HT1080 (cell line): ENCODE results near the gene TNRC18. TPM values are rescaled to one million over a fixed set of nuclear protein-coding genes. Genes with fewer than 3 reads are reported as not detected.

Experiments used
- DNase-seq: peaks from one replicate; pipeline ENCODE4 v3.0.0-alpha.2; 2015; ENCODE audit warnings: low read depth
- total RNA-seq: library from RNA; depleted of rRNA; stranded (reverse); fragments of >200 nt; shearing (Covaris generic); gene quantifications from 2 replicates; pipeline ENCODE4 v1.2.3, GENCODE V29; 2014

The TNRC18 gene
- total RNA-seq, 1 experiment from 2014 or later = 36.2 TPM

DNA sequence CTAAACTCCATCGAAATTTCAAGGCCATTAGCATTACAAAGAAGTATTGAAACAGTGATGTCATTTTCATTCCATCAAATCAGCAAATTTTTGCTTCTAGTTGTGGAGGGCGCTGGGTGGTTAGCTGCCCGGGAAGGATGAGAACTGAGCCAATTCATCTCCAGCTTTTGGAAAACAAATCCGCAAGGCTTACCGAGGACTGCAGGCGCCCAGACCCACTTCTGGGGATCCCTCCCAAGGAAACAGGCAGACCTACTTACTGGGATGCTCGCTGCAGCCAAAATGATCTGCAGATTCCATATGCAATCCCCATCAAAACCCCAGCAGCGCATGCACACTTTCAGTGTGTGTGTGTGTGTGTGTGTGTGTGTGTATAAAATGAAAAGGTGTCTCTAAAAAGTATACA is 19.2 kb downstream of the TNRC18 start:
- no peak for DNase-seq

DNA sequence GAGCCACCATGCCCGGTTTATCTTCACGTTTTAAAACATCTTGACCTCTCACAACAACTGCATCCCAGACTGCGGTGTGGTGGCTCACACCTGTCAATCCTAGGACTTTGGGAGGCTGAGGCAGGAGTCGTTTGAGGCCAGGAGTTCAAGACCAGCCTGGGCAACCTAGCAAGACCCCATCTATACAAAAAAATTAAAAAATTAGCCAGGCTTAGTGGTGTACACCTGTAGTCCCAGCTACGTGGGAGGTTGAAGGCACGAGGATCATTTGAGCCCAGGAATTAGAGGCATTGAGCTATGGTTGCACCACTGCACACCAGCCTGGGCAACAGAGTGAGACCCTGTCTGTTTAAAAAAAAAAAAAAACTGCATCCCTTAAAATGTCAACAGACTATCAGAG is 20.2 kb downstream of the TNRC18 start:
- no peak for DNase-seq

GRCh38 chr7:5397736-5398135 is 25.9 kb downstream of the TNRC18 start:
- no peak for DNase-seq

GRCh38 chr7:5396999-5397663 is 26.5 kb downstream of the TNRC18 start:
- DNase-seq = peak; percentile 99

DNA sequence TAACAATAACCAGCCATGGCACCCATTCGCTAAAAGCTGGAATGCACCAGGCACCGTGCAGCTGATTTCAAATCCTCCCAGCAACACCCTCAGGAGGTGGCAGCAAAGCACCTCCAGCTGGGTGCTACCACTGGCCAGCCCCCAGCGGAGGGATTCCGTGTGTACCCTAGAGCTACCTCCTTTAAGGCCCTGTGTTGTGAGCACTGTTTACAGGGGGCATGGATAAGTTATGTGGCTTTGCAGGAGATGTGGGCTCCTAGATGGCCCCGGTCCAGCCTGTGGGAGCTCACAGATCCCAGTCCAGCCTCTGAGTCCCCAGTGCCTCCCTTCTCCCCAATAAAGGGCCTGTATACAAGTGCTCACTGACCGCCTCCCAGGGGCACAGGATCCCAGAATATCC is 27.1 kb downstream of the TNRC18 start:
- peak; percentile 72 for DNase-seq

DNA sequence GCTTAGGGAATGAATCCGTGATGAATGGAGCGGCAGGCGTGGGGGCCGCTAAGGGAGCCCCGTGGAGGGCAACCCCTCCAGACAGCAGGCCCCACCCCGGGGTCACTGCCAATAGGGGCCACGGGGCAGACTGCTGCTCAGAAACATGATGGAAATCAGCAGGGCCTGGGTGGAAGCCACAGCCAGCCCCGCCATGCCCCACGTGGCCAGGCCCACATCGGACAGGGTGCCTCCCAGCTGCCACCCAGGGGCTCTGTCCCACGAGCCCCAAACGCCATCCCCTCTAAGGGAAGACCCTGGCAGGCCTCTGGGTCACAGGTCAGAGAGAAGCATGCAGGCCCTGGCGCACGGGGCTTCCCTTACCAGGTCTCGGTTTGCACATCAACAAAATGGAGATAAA is 28.4 kb downstream of the TNRC18 start:
- no peak for DNase-seq

- no peak for DNase-seq
Measured at GRCh38 chr7:5394264-5395105, 29.1 kb downstream of the TNRC18 start.

- DNase-seq = no peak
Measured at GRCh38 chr7:5393748-5394147, 29.9 kb downstream of the TNRC18 start.

DNA sequence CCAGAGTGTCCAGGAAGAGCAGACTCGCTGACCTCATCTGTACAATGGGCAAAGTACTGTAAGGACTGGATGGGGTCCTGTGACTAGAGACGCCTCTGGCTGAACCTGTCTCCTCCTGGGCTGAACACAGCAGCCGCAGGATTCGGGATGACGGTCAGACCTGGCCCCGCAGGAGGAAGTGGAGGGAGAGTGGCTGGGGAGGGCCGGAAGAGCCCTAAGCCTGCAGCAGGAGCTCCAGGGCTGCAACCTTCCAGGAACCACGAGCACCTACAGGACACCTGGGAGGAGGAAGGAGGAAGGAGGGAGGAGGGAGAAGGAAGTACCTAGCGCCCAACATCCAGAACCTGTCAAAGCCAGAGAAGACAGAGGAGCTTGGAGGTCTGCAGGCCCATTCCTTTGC is 30.3 kb downstream of the TNRC18 start:
- no peak for DNase-seq

- no peak for DNase-seq
Measured at GRCh38 chr7:5390918-5391317, 32.7 kb downstream of the TNRC18 start.

GRCh38 chr7:5388905-5389433 is 34.7 kb downstream of the TNRC18 start:
- DNase-seq = no peak

GRCh38 chr7:5388273-5388901 is 35.2 kb downstream of the TNRC18 start:
- DNase-seq = no peak

- no peak for DNase-seq
Measured at GRCh38 chr7:5387711-5388245, 35.9 kb downstream of the TNRC18 start.

GRCh38 chr7:5384618-5385017 is 39.0 kb downstream of the TNRC18 start:
- DNase-seq = no peak

DNA sequence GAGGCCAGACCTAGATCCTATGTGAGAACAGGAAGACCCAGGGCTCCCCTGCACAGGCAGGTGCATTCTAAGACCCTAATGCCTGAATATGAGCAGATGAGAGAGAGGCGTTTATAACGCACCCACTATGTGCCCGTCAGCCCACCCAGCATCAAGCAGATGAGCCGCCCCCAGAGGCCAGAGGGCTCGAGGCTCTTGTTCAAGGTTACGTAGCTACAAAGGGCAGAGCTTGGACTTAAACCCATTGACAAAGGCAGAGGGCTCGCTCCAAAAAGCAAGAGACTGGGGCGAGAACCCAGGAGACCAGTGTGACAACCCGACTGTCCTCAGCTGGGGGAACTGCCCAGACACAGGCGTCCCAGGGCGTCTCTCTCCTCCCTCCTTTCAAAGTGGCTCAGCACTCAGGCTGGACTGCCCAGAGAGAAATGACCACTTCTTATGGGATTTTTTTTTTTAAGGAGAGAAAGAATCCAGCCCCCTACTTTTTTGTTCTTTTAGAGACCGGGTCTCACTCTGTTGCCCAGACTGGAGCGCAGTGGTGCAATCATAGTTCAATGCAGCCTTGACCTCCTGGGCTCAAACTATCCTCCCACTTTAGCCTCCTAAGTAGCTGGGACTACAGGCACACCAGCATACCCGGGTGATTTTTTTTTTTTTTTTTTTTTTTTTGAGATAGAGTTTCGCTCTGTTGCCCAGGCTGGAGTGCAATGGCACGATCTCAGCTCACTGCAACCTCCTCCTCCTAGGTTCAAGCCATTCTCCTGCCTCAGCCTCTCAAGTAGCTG is 40.1 kb downstream of the TNRC18 start:
- DNase-seq = no peak

- no peak for DNase-seq
Measured at GRCh38 chr7:5382281-5382892, 41.2 kb downstream of the TNRC18 start.

- no peak for DNase-seq
Measured at GRCh38 chr7:5381071-5381772, 42.4 kb downstream of the TNRC18 start.

DNA sequence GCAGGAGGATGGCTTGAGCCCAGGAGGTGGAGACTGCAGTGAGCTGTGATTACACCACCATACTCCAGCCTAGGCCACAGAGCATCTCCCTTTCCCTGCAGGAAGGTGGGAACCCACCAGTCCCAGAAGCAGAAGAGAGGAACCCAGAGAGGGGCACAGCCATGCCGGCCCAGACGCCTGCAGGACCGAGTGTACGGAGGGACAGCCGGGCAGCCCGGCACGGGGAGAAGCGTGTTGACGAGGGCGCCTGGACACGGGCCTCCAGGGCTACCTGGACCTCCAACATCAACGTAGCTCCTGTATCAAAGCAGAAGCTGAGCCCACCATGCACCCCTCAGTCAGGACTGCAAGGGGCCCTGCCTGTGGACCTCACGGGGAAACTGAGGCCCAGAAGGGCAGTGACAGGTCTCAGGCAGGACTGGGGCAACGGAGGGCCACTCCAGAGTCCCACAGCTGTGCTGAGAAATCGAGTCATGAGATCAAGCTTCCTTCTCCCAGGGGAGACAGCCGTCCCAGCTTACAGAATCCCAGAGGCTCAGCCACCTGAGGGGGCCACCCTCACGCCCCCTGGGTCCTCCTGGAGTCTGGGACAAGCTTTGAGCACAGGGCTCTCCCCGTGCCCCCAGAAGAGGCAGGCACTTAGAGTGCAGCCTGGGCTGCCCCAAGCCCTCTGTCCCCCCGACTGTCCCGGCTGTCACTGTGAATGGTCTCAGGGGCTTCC is 43.1 kb downstream of the TNRC18 start:
- no peak for DNase-seq

GRCh38 chr7:5379546-5379945 is 44.1 kb downstream of the TNRC18 start:
- DNase-seq = no peak
